HEK293 (cell line): ENCODE measurements around the gene KRTAP13-1.

ENCODE experiments used
- CTCF ChIA-PET: fragments of 350-600 bp; formaldehyde crosslinking; extraction: SDS; loops from one replicate; lab custom pipeline; 2021; ENCODE audit warnings: antibody characterized with exemption; lab: Yijun Ruan, JAX
- POLR2A ChIA-PET: fragments of 300-600 bp; formaldehyde crosslinking; extraction: SDS; loops from one replicate; lab custom pipeline; 2020; ENCODE audit warnings: antibody characterized with exemption, inconsistent platforms; lab: Yijun Ruan, JAX
- H3K27ac ChIP-seq: fragments of 200-500 bp; sonication (Bioruptor generic); 2 replicates; pipeline ENCODE4 v1.5.1; 2014; ENCODE audit warnings: low read depth, low read length, control low read depth, inconsistent platforms; ENCODE audit errors: extremely low read depth
- H3K36me3 ChIP-seq, 2 experiments: fragments of 200-500 bp in 1 of 2; sonication (Bioruptor generic) in 1 of 2; 1 replicate in 1 of 2; 2 replicates in 1 of 2; pipeline ENCODE4 v1.5.1; 2014 to 2017; ENCODE audit warnings: inconsistent platforms in 2 of 2, low read length in 2 of 2; ENCODE audit not compliant: control insufficient read depth in 2 of 2, insufficient read depth in 1 of 2
- H3K4me1 ChIP-seq: fragments of 200-500 bp; sonication (Bioruptor generic); 2 replicates; pipeline ENCODE4 v1.5.1; 2014; ENCODE audit warnings: mild to moderate bottlenecking, low read length, inconsistent platforms; ENCODE audit not compliant: control insufficient read depth, insufficient read depth
- H3K4me3 ChIP-seq: 2 replicates; pipeline ENCODE4 v1.5.1; 2011; ENCODE audit warnings: low read depth, mild to moderate bottlenecking, control low read depth, low read length, moderate library complexity
- H3K9me3 ChIP-seq: fragments of 200-500 bp; sonication (Bioruptor generic); 2 replicates; pipeline ENCODE4 v1.5.1; 2014; ENCODE audit warnings: low read depth, low read length, inconsistent platforms; ENCODE audit not compliant: control insufficient read depth, insufficient read depth
- EGR2 ChIP-seq: fragments of 450-650 bp; formaldehyde crosslinking; IDR thresholded peaks from 2 replicates; pipeline ENCODE4 v1.5.1; 2016; ENCODE audit warnings: low read depth, missing biosample characterization, missing genetic modification characterization
- GLIS2 ChIP-seq: fragments of 450-650 bp; formaldehyde crosslinking; IDR thresholded peaks from 2 replicates; pipeline ENCODE4 v1.5.1; 2016; ENCODE audit warnings: missing biosample characterization, missing genetic modification characterization
- KLF10 ChIP-seq: fragments of 450-650 bp; IDR thresholded peaks from 2 replicates; pipeline ENCODE4 v1.5.1; 2018; ENCODE audit warnings: missing biosample characterization, mild to moderate bottlenecking, missing genetic modification characterization
- OVOL3 ChIP-seq: fragments of 450-650 bp; formaldehyde crosslinking; IDR thresholded peaks from 2 replicates; pipeline ENCODE4 v1.5.1; 2016; ENCODE audit warnings: missing biosample characterization, missing genetic modification characterization
- RBAK ChIP-seq: fragments of 450-650 bp; formaldehyde crosslinking; IDR thresholded peaks from 2 replicates; pipeline ENCODE4 v1.5.1; 2016; ENCODE audit warnings: missing biosample characterization, missing genetic modification characterization
- ZBTB48 ChIP-seq: fragments of 450-650 bp; formaldehyde crosslinking; IDR thresholded peaks from 2 replicates; pipeline ENCODE4 v1.5.1; 2016; ENCODE audit warnings: missing biosample characterization, missing genetic modification characterization
- ZNF10 ChIP-seq: fragments of 450-650 bp; formaldehyde crosslinking; IDR thresholded peaks from 2 replicates; pipeline ENCODE4 v1.5.1; 2017; ENCODE audit warnings: missing biosample characterization, missing genetic modification characterization
- ZNF114 ChIP-seq: fragments of 450-650 bp; formaldehyde crosslinking; IDR thresholded peaks from 2 replicates; pipeline ENCODE4 v1.5.0; 2017; ENCODE audit warnings: missing biosample characterization, missing genetic modification characterization
- ZNF121 ChIP-seq: fragments of 450-650 bp; formaldehyde crosslinking; IDR thresholded peaks from 2 replicates; pipeline ENCODE4 v1.5.1; 2016; ENCODE audit warnings: missing biosample characterization, missing genetic modification characterization
- ZNF146 ChIP-seq: fragments of 450-650 bp; formaldehyde crosslinking; IDR thresholded peaks from 2 replicates; pipeline ENCODE4 v1.5.1; 2016; ENCODE audit warnings: missing biosample characterization, missing genetic modification characterization
- ZNF157 ChIP-seq: fragments of 450-650 bp; formaldehyde crosslinking; IDR thresholded peaks from 2 replicates; pipeline ENCODE4 v1.5.1; 2016; ENCODE audit warnings: missing biosample characterization, missing genetic modification characterization
- ZNF248 ChIP-seq: fragments of 450-650 bp; formaldehyde crosslinking; IDR thresholded peaks from 2 replicates; pipeline ENCODE4 v1.5.1; 2017; ENCODE audit warnings: missing biosample characterization, missing genetic modification characterization
- ZNF274 ChIP-seq, 2 experiments: fragments of 200-500 bp in 1 of 2; fragments of 450-650 bp in 1 of 2; sonication (Bioruptor generic) in 1 of 2; formaldehyde crosslinking in 1 of 2; IDR thresholded peaks; 2 replicates each; pipeline versions ENCODE4 v1.5.1 to v1.6.1; 2014 to 2016; ENCODE audit warnings: borderline replicate concordance in 1 of 2, inconsistent platforms in 1 of 2, low read length in 1 of 2, missing biosample characterization in 1 of 2, missing genetic modification characterization in 1 of 2
- ZNF473 ChIP-seq: fragments of 450-650 bp; formaldehyde crosslinking; IDR thresholded peaks from 2 replicates; pipeline ENCODE4 v1.5.1; 2017; ENCODE audit warnings: missing biosample characterization, missing genetic modification characterization
- ZNF48 ChIP-seq: fragments of 450-650 bp; formaldehyde crosslinking; IDR thresholded peaks from 2 replicates; pipeline ENCODE4 v1.5.1; 2016; ENCODE audit warnings: missing biosample characterization, missing genetic modification characterization
- ZNF529 ChIP-seq: fragments of 450-650 bp; formaldehyde crosslinking; IDR thresholded peaks from 2 replicates; pipeline ENCODE4 v1.5.1; 2017; ENCODE audit warnings: missing genetic modification characterization, missing biosample characterization; ENCODE audit not compliant: insufficient replicate concordance
- ZNF623 ChIP-seq: fragments of 450-650 bp; formaldehyde crosslinking; IDR thresholded peaks from 2 replicates; pipeline ENCODE4 v1.5.1; 2016; ENCODE audit warnings: missing biosample characterization, missing genetic modification characterization
- ZNF677 ChIP-seq: fragments of 450-650 bp; IDR thresholded peaks from 2 replicates; pipeline ENCODE4 v1.5.0; 2018; ENCODE audit warnings: missing biosample characterization, mild to moderate bottlenecking, missing genetic modification characterization, moderate library complexity
- ZNF747 ChIP-seq: fragments of 450-650 bp; formaldehyde crosslinking; IDR thresholded peaks from 2 replicates; pipeline ENCODE4 v1.5.1; 2016; ENCODE audit warnings: missing biosample characterization, missing genetic modification characterization
- ZSCAN16 ChIP-seq: fragments of 450-650 bp; formaldehyde crosslinking; IDR thresholded peaks from 2 replicates; pipeline ENCODE4 v1.5.1; 2016; ENCODE audit warnings: missing biosample characterization, missing genetic modification characterization
- ZSCAN23 ChIP-seq: fragments of 450-650 bp; formaldehyde crosslinking; IDR thresholded peaks from 2 replicates; pipeline ENCODE4 v1.5.1; 2016; ENCODE audit warnings: missing biosample characterization, missing genetic modification characterization
- TF ChIP-seq, protein P1 (sequence below): fragments of 450-650 bp; formaldehyde crosslinking; IDR thresholded peaks from 2 replicates; pipeline ENCODE4 v1.5.1; 2016; ENCODE audit warnings: missing biosample characterization, missing genetic modification characterization, low read depth
- TF ChIP-seq, protein P2 (sequence below): fragments of 450-650 bp; formaldehyde crosslinking; IDR thresholded peaks from 2 replicates; pipeline ENCODE4 v1.5.1; 2017; ENCODE audit warnings: missing biosample characterization, mild to moderate bottlenecking, missing genetic modification characterization, moderate library complexity
- TF ChIP-seq, protein P3 (sequence below): IDR thresholded peaks from 2 replicates; pipeline ENCODE4 v1.6.1; 2011; ENCODE audit warnings: mild to moderate bottlenecking, low read depth, low read length, borderline replicate concordance
- TF ChIP-seq, protein P4 (sequence below): fragments of 450-650 bp; formaldehyde crosslinking; IDR thresholded peaks from 2 replicates; pipeline ENCODE4 v1.5.1; 2017; ENCODE audit warnings: missing biosample characterization, missing genetic modification characterization
- TF ChIP-seq, protein P5 (sequence below): fragments of 450-650 bp; formaldehyde crosslinking; IDR thresholded peaks from 2 replicates; pipeline ENCODE4 v1.5.1; 2017; ENCODE audit warnings: missing biosample characterization, missing genetic modification characterization
- TF ChIP-seq, protein P6 (sequence below): fragments of 450-650 bp; formaldehyde crosslinking; IDR thresholded peaks from 2 replicates; pipeline ENCODE4 v1.5.1; 2016; ENCODE audit warnings: missing biosample characterization, missing genetic modification characterization
- TF ChIP-seq, protein P7 (sequence below): fragments of 450-650 bp; formaldehyde crosslinking; IDR thresholded peaks from 2 replicates; pipeline ENCODE4 v1.5.1; 2017; ENCODE audit warnings: missing biosample characterization, missing genetic modification characterization

Gene KRTAP13-1

DNA sequence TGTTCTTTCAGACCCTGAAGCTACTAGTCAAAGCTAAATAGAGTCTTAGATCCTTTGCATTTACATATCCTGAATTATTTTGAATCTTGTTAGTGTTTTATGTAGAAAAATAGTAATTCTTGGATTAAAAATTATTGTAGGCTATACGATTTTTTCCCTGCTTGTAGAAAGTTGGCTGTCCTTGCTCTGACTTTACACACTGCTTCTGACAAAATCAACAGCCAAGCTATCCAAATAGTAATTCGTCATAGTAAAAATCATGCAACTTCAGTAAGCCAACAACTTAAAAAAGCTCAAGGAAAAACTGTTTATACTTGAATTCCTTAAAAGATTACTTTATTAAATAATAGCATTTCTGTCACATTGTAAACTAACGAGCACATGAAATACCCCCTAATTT is 39.9 kb upstream of the KRTAP13-1 start (continued):
- TF ChIP-seq, protein P1, sequence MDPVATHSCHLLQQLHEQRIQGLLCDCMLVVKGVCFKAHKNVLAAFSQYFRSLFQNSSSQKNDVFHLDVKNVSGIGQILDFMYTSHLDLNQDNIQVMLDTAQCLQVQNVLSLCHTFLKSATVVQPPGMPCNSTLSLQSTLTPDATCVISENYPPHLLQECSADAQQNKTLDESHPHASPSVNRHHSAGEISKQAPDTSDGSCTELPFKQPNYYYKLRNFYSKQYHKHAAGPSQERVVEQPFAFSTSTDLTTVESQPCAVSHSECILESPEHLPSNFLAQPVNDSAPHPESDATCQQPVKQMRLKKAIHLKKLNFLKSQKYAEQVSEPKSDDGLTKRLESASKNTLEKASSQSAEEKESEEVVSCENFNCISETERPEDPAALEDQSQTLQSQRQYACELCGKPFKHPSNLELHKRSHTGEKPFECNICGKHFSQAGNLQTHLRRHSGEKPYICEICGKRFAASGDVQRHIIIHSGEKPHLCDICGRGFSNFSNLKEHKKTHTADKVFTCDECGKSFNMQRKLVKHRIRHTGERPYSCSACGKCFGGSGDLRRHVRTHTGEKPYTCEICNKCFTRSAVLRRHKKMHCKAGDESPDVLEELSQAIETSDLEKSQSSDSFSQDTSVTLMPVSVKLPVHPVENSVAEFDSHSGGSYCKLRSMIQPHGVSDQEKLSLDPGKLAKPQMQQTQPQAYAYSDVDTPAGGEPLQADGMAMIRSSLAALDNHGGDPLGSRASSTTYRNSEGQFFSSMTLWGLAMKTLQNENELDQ (tag by site-specific recombination), result no peak

DNA sequence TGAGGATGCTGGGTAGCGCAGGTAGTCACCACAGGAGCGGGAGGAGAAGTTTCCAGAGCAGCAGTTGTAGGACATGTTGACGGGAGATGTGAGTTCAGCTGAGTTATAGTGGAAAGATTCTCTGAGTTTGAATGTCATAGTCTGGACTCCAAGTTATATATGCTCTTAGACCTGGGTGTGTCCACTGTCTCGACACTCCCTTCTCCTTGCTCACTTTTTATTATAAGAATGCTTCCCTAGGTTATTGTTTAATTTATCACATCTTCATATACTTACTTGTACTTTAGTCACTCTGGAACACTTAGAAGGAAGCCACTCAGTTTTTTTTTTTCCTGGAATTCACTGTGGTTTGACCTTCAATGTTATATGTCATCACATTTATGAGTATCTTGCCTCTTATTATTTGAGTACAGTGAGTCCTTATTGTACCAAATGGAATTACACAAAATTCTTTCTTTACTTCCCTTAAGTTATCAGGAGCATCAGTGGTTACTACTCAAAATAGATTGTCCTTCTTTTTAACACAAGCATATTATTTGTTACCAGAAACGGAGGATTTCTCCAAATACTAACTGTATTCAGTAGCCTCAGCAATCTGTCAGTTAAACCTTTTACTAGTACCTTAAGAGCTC is 23.6 kb upstream of the KRTAP13-1 start, which contains the start of gene KRTAP13-2:
TSS of gene KRTAP13-2 (minus strand) at position 133 of the 632 bp plus-strand sequence. CDS start at position 75, 58 bp downstream.
- POLR2A ChIA-PET, result interaction anchor here (0.6 kb wide), 1 partner anchor 13 kb away, joined by 3 read pairs; no protein-coding TSS in a partner anchor
- CTCF ChIA-PET, result interaction anchor here (0.6 kb wide), 1 partner anchor 30 kb away, joined by 4 read pairs; no protein-coding TSS in a partner anchor

DNA sequence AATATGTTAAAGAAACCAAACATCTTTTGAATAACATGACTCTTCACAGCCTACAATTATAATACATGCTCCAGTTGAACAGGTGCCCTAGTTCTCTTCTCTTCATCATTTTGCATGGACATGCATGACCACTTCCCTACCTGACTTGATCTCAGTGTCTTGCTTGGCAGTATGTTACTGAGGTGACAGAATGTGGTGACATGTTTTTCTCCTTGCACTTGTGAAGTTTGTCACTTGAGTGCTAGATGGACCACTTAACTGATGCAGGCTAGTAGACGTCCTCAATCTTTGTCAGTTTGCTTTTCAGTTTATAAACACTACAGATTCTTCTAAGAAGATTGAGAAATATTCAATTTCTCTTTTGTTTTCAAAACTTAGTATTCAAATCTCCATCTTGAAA is 13.6 kb upstream of the KRTAP13-1 start:
- Histone ChIP-seq H3K27ac (no peak overlapping the region), H3K4me3 (no peak overlapping the region), H3K36me3 (no peaks in the 10 kb centered on the region), H3K4me1 (no peaks in the 10 kb centered on the region), H3K9me3 (no peaks in the 10 kb centered on the region)
- POLR2A ChIA-PET, result no interaction called here
- CTCF ChIA-PET, result no interaction called here
- TF ChIP-seq RBAK (tag by site-specific recombination) (no peak), ZNF157 (no peak), ZSCAN23 (tag by site-specific recombination) (no peak), ZSCAN16 (tag by site-specific recombination) (no peak), ZNF529 (tag by site-specific recombination) (no peak), ZNF146 (tag by site-specific recombination) (no peak), ZNF747 (tag by site-specific recombination) (no peak), KLF10 (tag by site-specific recombination) (no peak), ZNF121 (tag by site-specific recombination) (no peak), EGR2 (no peak), ZNF48 (tag by site-specific recombination) (no peak)
- TF ChIP-seq, protein P2, sequence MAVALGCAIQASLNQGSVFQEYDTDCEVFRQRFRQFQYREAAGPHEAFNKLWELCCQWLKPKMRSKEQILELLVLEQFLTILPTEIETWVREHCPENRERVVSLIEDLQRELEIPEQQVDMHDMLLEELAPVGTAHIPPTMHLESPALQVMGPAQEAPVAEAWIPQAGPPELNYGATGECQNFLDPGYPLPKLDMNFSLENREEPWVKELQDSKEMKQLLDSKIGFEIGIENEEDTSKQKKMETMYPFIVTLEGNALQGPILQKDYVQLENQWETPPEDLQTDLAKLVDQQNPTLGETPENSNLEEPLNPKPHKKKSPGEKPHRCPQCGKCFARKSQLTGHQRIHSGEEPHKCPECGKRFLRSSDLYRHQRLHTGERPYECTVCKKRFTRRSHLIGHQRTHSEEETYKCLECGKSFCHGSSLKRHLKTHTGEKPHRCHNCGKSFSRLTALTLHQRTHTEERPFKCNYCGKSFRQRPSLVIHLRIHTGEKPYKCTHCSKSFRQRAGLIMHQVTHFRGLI, result no peak
- TF ChIP-seq, protein P3, sequence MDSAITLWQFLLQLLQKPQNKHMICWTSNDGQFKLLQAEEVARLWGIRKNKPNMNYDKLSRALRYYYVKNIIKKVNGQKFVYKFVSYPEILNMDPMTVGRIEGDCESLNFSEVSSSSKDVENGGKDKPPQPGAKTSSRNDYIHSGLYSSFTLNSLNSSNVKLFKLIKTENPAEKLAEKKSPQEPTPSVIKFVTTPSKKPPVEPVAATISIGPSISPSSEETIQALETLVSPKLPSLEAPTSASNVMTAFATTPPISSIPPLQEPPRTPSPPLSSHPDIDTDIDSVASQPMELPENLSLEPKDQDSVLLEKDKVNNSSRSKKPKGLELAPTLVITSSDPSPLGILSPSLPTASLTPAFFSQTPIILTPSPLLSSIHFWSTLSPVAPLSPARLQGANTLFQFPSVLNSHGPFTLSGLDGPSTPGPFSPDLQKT, result no peak
- TF ChIP-seq, protein P4, sequence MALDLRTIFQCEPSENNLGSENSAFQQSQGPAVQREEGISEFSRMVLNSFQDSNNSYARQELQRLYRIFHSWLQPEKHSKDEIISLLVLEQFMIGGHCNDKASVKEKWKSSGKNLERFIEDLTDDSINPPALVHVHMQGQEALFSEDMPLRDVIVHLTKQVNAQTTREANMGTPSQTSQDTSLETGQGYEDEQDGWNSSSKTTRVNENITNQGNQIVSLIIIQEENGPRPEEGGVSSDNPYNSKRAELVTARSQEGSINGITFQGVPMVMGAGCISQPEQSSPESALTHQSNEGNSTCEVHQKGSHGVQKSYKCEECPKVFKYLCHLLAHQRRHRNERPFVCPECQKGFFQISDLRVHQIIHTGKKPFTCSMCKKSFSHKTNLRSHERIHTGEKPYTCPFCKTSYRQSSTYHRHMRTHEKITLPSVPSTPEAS (tag by site-specific recombination), result no peak

More for the DNA sequence above, 23.6 kb upstream of the KRTAP13-1 start, which contains the start of gene KRTAP13-2:
- H3K27ac ChIP-seq, result no peak within 1 kb of the TSS
- no peaks in the 10 kb centered on the region for H3K36me3 ChIP-seq
- no peaks in the 10 kb centered on the region for H3K4me1 ChIP-seq
- TF ChIP-seq, protein P5, sequence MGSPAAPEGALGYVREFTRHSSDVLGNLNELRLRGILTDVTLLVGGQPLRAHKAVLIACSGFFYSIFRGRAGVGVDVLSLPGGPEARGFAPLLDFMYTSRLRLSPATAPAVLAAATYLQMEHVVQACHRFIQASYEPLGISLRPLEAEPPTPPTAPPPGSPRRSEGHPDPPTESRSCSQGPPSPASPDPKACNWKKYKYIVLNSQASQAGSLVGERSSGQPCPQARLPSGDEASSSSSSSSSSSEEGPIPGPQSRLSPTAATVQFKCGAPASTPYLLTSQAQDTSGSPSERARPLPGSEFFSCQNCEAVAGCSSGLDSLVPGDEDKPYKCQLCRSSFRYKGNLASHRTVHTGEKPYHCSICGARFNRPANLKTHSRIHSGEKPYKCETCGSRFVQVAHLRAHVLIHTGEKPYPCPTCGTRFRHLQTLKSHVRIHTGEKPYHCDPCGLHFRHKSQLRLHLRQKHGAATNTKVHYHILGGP (tag by site-specific recombination), result no peak
- TF ChIP-seq ZNF10 (tag by site-specific recombination), result no peak
- no peak for TF ChIP-seq ZNF114
- TF ChIP-seq ZNF274 (IDR thresholded peaks at IDR 0.05; ENCODE audit: low read length), result no peak
- no peak for TF ChIP-seq ZNF274 (tag by site-specific recombination; IDR thresholded peaks at IDR 0.05; ENCODE audit: borderline replicate concordance)
- TF ChIP-seq ZBTB48 (tag by site-specific recombination), result no peak
- no peak for TF ChIP-seq ZNF677
- TF ChIP-seq OVOL3 (tag by site-specific recombination), result no peak
- TF ChIP-seq, protein P6, sequence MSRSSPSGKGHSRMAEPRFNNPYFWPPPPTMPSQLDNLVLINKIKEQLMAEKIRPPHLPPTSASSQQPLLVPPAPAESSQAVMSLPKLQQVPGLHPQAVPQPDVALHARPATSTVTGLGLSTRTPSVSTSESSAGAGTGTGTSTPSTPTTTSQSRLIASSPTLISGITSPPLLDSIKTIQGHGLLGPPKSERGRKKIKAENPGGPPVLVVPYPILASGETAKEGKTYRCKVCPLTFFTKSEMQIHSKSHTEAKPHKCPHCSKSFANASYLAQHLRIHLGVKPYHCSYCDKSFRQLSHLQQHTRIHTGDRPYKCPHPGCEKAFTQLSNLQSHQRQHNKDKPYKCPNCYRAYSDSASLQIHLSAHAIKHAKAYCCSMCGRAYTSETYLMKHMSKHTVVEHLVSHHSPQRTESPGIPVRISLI, result no peak
- TF ChIP-seq ZNF248, result no peak
- no peak for TF ChIP-seq ZNF623 (tag by site-specific recombination)
- no peak for TF ChIP-seq GLIS2 (tag by site-specific recombination)
- TF ChIP-seq, protein P7, sequence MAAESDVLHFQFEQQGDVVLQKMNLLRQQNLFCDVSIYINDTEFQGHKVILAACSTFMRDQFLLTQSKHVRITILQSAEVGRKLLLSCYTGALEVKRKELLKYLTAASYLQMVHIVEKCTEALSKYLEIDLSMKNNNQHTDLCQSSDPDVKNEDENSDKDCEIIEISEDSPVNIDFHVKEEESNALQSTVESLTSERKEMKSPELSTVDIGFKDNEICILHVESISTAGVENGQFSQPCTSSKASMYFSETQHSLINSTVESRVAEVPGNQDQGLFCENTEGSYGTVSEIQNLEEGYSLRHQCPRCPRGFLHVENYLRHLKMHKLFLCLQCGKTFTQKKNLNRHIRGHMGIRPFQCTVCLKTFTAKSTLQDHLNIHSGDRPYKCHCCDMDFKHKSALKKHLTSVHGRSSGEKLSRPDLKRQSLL (tag by site-specific recombination), result no peak
- TF ChIP-seq EGR2, result no peak
- no peak for TF ChIP-seq ZNF473 (tag by site-specific recombination)
- H3K4me3 ChIP-seq, result no peak within 1 kb of the TSS
- no peaks in the 10 kb centered on the region for H3K9me3 ChIP-seq
